DOHH2 (cell line): ENCODE measurements around the gene C1QTNF6.
"Not testable (repeated sequence)": the region's sequence is repeated elsewhere in the genome, so short reads cannot be mapped to it uniquely, and the experiment has no call there.

Experiments
- CTCF ChIP-seq: fragments of 200-600 bp; sonication (generic); IDR thresholded peaks from one replicate; pipeline ENCODE4 v1.5.1; 2014; ENCODE audit warnings: antibody characterized with exemption, mild to moderate bottlenecking, low read depth, low read length; ENCODE audit not compliant: poor library complexity, severe bottlenecking
- EZH2phosphoT487 ChIP-seq: fragments of 200-600 bp; sonication (generic); IDR thresholded peaks from 2 replicates; pipeline ENCODE4 v1.6.1; 2017; ENCODE audit warnings: borderline replicate concordance, mild to moderate bottlenecking, antibody characterized with exemption, low read length, moderate library complexity, mixed read lengths

- TF ChIP-seq CTCF, EZH2phosphoT487: not testable (repeated sequence)
These were observed 13.4 kb upstream of the C1QTNF6 start for GRCh38 chr22:37201443-37201820.
